Measurements from ENCODE around the gene ATG7.
A peak's percentile ranks its signal among the peaks of the same experiment; 100 is the strongest.

Gene ATG7

DNA sequence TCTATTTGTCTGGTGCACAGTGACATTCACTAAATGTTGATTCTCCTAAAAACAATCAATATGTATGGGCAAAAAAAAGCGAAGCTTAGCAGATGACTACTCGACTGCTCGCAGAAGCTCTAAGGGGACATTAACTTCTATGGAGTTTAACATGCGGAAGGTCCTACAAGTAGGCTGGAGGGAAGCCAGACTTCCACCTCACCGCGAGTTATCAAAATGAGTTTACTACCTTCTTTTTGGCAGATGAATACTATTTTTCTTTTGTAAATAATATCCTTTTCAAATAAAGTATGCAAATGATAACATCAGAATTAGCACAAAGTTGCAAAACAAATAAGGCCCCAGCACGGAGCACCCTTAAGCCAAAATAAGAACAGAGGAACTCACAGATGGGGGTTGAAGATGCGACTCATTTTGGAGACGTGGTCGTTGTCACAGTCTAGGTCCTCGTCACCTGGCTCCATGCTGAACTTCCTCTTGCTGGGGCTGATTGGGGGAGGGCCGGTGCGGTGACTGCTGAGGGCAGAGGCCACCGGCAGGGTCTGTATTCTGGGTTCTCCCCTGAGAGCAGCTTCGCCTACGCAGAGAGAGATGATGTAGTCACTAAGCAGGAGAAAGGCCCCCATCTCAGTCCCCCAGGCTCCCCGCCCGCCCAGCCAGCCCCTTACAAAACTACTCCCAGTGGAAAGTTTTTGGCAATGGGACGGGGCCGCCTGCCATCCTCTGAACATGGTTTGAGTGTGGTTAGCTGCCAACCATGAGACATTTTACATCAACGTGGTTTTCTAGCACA is 329.4 kb downstream of the ATG7 start:
- no peak for DNase-seq

DNA sequence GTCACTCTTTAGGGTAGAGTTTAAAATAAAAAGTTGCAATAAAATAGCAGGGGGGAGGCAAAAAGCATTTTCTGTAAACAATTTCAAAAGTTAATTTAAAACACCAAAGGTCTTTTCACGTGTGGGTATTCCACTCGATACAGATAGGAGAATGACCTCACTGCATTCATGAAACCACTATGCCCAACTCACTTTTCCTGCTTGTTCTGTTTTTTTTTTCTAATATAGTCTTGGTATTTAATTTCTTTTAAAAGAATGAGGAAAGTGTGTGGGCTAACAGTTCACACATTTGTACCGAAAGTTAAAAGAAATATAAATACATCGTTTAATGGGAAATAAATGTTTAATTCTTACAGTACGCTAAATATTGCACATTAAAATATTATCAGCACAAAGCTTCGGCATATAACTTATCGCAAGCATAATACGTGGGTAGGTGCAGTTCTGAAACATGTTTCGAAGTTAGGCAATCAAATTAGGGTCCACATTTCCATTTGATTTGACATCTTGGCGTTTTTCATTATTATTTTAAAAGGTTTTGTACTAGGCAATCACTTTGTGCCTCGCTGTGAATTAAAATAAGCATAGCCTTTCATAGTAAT is 330.1 kb downstream of the ATG7 start:
- DNase-seq: no peak

DNA sequence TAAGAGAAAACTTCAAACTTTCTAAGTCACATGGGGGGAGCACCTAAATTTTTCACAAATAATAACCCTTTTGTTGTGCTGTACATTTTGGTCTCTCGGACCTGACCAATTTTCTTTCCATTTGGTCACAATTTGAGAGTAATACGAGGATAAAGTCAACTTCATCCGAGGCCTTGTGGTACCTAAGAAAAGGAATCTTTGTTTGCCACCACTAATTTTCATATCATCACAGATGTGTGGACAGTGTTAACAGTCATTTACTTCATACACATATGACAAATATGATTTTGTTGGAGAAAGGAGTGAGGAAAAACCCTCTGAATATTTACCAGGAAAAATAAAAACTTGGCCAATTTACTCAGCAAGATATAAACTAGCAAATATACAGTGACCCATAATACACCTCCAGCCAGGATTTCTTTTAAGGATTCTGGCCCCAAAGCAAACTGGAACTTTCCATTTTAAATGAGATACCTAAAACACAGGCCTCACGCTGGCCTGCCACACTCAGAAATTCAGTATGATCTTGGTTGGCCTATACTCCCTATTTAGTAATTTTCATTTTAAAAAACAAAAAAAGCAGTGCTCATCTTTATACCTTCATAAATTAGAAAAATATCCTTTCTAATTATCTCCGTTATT is 330.8 kb downstream of the ATG7 start:
- DNase-seq: no peak

DNA sequence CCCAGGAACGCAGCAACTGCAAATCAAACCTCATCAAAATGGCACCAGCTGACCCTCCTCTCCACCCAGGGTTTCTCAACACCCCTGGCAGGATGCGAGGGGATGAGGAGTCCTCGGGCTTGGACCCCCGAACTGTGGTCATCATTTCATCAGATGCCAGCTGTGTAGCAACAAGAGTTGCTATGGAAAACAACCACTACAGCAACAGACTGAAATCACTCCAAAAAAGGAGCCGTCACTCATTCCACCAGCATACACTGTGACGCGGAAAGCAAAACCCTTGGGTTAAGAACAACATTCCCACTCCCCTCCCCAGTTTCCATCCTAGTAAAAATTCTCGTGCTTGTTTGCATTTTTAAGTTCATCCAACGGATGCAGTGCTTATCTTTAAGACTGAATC is 331.4 kb downstream of the ATG7 start:
- peak; percentile 45 for DNase-seq

DNA sequence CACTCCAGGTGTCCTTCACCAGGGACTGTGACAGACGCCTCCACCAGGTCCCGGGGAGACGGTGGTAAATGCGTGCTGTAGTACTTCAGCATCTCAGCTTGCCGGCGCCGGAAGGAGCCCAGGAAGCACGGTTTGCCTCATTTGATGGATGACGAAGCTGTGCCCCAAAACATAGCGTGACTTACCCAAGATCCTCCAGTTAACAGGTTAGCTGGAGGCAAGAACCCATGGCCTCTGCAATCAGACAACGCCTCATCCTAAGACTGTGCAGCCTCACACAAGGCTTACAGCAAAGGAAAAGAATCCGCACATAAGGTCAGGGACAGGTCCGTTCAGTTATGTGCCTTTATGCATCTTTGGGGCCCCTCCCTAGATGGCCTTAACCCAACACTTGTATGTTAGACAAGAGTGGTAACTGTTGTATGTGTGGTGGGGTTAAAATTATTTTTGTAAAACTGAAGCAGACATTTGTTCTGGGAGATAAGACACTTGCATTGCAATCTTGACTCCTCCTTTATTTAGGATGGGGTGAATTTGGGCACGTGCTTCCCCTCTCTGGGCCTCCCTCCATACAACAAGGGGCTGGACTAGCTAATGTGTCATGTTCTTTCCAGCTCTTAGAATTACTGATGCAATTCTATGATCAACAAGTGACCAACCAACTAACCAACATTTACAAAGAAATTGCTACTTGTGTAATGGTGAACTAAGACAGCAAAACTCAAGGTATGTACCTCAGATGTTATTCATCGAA is 332.1 kb downstream of the ATG7 start:
- DNase-seq: peak in 1 of 2 experiments; percentile 47

DNA sequence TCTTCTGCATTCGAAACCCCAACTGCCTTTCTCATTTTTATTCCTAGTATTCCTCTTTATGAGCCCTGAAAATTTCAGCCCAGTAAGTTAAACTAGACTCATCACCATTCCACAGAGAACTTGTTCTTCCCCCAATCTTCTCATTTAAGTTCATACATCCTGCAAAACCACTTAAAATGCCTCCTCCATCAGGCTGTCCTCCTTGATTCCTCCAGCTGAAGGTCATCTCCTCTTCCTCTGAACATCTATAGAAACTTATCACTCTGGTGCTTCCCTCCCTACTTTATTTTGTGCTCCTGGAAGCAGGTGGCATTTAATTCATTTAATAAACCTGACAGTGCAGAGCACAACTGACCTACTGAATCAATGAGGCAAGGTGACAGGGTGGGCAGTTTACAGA is 333.2 kb downstream of the ATG7 start:
- no peak for DNase-seq

DNA sequence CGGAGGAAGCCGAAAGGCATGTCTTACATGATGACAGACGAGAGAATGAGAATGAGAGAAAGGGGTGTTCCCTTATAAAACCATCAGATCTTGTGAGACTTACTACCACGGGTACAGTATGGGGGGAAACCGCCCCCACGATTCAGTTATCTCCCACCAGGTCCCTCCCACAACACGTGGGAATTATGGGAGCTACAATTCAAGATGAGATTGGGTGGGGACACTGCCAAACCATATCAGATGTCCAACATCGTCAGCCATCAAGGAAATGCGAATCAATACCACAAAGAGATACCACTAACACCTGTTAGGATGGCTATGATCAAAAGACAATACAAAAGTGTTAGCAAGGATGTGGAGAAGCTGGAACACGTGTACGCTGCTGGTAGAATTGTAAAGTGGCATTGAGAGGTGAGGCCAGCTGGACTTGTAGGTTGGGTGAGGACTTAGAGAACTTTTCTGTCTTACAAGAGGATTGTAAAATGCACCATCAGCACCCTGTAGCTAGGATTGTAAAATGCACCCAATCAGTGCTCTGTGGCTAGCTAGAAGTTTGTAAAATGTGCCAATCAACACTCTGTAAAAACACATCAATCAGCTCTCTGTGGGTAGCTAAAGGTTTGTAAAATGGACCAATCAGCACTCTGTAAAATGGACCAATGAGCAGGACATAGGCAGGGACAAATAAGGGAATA is 334.0 kb downstream of the ATG7 start:
- DNase-seq: no peak

DNA sequence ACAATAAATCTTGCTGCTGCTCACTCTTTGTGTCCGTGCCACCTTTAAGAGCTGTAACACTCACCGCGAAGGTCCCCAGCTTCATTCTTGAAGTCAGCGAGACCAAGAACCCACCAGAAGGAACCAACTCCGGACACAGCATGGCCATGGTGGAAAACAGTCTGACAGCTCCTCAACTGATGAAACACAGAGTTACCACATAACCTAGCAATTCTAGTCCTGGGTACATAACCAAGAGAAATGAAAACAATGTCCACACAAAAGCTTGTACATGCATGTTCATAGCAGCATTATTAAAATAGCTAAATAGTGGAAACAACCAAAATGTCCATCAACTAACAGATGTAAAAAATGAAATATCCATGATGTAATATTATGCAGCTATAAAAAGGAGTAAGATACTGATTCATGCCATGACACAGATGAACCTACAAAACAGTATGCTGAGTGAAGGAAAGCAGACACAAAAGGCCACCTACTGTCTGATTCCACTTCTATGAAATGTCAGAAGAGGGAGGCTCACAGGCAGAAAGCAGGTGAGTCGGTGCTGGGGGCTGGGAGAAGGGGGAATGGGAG is 334.8 kb downstream of the ATG7 start:
- DNase-seq: no peak

Measured in SW 1271 (cell line).